Measurements from ENCODE around the gene ADCY1.

Gene ADCY1

GRCh38 chr7:45606931-45607330 is 32.8 kb downstream of the ADCY1 start:
- Histone ChIP-seq H3K4me3 (ENCODE audit: low read length) (no peak overlapping the region), H3K9me2 (replicated peaks; ENCODE audit: insufficient read depth, low read length) (no peaks in the 10 kb centered on the region), H3K36me3 (replicated peaks; ENCODE audit: insufficient read depth, low read length) (0 out of 2 replicates have a peak, but pooled peaks cover 3% of the 10 kb centered on the region), H3K9me3 (replicated peaks; ENCODE audit: insufficient read depth, low read length) (no peaks in the 10 kb centered on the region), H4K20me1 (ENCODE audit: insufficient read depth, low read length) (no peaks in the 10 kb centered on the region), H3K9ac (ENCODE audit: low read length) (no peak overlapping the region), H3F3A (ENCODE audit: insufficient read depth, low read length) (no peaks in the 10 kb centered on the region; the same call in 1 of the 2 replicates), H3K4me2 (ENCODE audit: low read depth, low read length) (no peak overlapping the region), H2AFZ (ENCODE audit: low read length) (no peak overlapping the region), H3K27me3 (replicated peaks; ENCODE audit: insufficient read depth, low read length) (no peaks in the 10 kb centered on the region), H3K79me2 (ENCODE audit: low read length) (peaks cover 35% of the 10 kb centered on the region), H3K27ac (ENCODE audit: low read length) (no peak overlapping the region), H3K4me1 (ENCODE audit: low read length) (no peaks in the 10 kb centered on the region)
- no peak for DNase-seq
- TF ChIP-seq EZH2phosphoT487 (IDR thresholded peaks at IDR 0.05; ENCODE audit: low read length) (no peak), CTCF (IDR thresholded peaks at IDR 0.05; ENCODE audit: low read length) (no peak), EZH2 (optimal IDR thresholded peaks at IDR 0.05; ENCODE audit: low read depth, low read length) (no peak)

DNA sequence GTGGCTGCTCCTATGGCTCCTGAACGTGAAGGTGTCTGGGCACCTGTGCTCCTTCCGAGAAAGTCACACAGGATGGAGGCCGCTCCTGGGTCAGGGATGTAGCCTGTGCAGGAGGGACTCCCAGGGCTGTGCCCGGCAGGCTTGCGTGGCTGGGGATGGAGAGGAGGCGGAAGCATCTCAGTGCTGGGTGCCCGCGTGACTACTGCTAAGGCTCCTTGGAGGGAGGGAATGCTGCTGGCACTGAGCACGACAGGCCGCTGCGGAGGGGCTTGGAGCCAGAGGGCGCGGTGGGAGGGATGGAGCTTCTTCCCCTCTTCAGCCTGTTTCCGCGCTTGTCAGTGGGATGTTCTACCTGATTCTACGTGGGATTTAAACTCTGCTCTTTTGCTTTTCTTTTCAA is 35.0 kb downstream of the ADCY1 start:
- H3K9ac ChIP-seq (ENCODE audit: low read length) = no peak overlapping the region
- no peaks in the 10 kb centered on the region for H3K9me3 ChIP-seq (replicated peaks; ENCODE audit: insufficient read depth, low read length)
- TF ChIP-seq EZH2phosphoT487 (IDR thresholded peaks at IDR 0.05; ENCODE audit: low read length) = no peak
- no peak for TF ChIP-seq CTCF (IDR thresholded peaks at IDR 0.05; ENCODE audit: low read length)
- TF ChIP-seq EZH2 (optimal IDR thresholded peaks at IDR 0.05; ENCODE audit: low read depth, low read length) = no peak
- H4K20me1 ChIP-seq (ENCODE audit: insufficient read depth, low read length) = no peaks in the 10 kb centered on the region
- H3K79me2 ChIP-seq (ENCODE audit: low read length) = peaks cover 35% of the 10 kb centered on the region
- H2AFZ ChIP-seq (ENCODE audit: low read length) = no peak overlapping the region
- H3K36me3 ChIP-seq (replicated peaks; ENCODE audit: insufficient read depth, low read length) = no peaks in the 10 kb centered on the region; the same call in 1 of the 2 replicates
- H3K27me3 ChIP-seq (replicated peaks; ENCODE audit: insufficient read depth, low read length) = no peaks in the 10 kb centered on the region
- H3K27ac ChIP-seq (ENCODE audit: low read length) = no peak overlapping the region
- no peak overlapping the region for H3K4me2 ChIP-seq (ENCODE audit: low read depth, low read length)
- no peaks in the 10 kb centered on the region for H3K4me1 ChIP-seq (ENCODE audit: low read length)
- no peaks in the 10 kb centered on the region for H3K9me2 ChIP-seq (replicated peaks; ENCODE audit: insufficient read depth, low read length)
- DNase-seq = no peak
- no peaks in the 10 kb centered on the region for H3F3A ChIP-seq (ENCODE audit: insufficient read depth, low read length)
- H3K4me3 ChIP-seq (ENCODE audit: low read length) = no peak overlapping the region

DNA sequence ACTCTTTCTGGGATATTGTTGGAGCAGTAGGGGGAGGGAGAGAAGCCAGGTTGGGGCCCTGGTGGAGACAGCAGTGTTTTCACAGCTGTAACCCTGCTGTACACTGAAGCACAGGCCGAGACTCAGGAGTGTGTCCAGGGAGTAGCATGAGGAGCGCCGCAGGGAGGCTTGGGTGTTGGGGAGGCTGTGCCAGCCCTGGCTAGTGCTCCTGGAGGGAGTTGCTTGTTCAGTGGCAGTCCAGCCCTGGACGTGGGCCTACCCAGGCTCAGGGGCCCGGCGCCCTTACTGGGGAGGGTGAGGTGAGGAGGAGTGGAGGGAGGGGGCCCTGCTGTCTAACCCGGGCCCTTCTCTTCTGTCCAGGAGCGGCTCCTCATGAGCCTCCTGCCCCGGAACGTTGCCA is 35.9 kb downstream of the ADCY1 start:
- H3K27ac ChIP-seq (ENCODE audit: low read length) = no peak overlapping the region
- H3K27me3 ChIP-seq (replicated peaks; ENCODE audit: insufficient read depth, low read length) = no peaks in the 10 kb centered on the region
- H3K9ac ChIP-seq (ENCODE audit: low read length) = no peak overlapping the region
- no peaks in the 10 kb centered on the region for H4K20me1 ChIP-seq (ENCODE audit: insufficient read depth, low read length)
- H3K4me3 ChIP-seq (ENCODE audit: low read length) = no peak overlapping the region
- no peaks in the 10 kb centered on the region for H3K9me2 ChIP-seq (replicated peaks; ENCODE audit: insufficient read depth, low read length)
- H3K9me3 ChIP-seq (replicated peaks; ENCODE audit: insufficient read depth, low read length) = no peaks in the 10 kb centered on the region
- TF ChIP-seq EZH2phosphoT487 (IDR thresholded peaks at IDR 0.05; ENCODE audit: low read length) (no peak), CTCF (IDR thresholded peaks at IDR 0.05; ENCODE audit: low read length) (no peak), EZH2 (optimal IDR thresholded peaks at IDR 0.05; ENCODE audit: low read depth, low read length) (no peak)
- H3K36me3 ChIP-seq (replicated peaks; ENCODE audit: insufficient read depth, low read length) = no peaks in the 10 kb centered on the region; the same call in 1 of the 2 replicates
- no peaks in the 10 kb centered on the region for H3F3A ChIP-seq (ENCODE audit: insufficient read depth, low read length)
- peaks cover 35% of the 10 kb centered on the region for H3K79me2 ChIP-seq (ENCODE audit: low read length)
- no peaks in the 10 kb centered on the region for H3K4me1 ChIP-seq (ENCODE audit: low read length)
- no peak for DNase-seq
- no peak overlapping the region for H3K4me2 ChIP-seq (ENCODE audit: low read depth, low read length)
- no peak overlapping the region for H2AFZ ChIP-seq (ENCODE audit: low read length)
